Measurements from ENCODE around the gene OTOP2.
"Not testable (repeated sequence)": the region's sequence is repeated elsewhere in the genome, so short reads cannot be mapped to it uniquely, and the experiment has no call there.

Gene OTOP2

DNA sequence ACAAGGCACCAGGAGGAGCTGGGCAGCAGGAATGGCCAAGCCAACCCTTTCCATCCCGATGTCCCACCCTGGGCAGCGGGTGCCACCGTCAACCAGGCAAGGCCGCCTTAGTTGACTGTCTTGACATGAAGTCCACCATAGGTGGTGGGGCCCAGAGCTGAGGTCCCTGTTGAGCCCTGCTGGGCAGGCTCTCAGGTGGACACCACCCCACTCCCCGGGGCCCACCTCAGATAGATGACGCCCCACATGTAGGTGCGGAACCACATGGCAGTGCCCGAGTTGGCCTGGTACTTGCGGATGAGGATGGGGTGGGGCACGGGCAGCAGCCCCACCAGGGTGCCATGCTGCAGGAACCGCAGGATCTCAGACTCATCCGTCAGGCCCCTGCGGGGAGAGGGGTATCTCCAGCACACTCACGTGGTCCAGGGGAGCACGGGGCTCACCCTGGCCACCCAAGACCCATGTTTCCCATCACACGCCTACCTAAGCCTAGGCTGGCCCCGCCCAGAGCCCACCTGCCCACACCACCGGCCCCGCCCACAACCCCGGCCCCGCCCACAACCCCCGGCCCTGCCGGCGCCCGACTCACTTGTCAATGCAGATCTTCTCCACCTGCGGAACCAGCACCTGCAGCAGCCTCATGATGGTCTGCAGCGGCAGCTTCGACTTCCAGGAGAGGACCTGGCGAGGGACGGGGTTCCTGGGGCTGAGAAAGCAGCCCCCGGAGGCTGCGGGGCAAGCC is 27.8 kb downstream of the OTOP2 start:
- in situ Hi-C loops (cut with HindIII; ENCODE audit: low sequenced_read_pairs), result no loop called here

DNA sequence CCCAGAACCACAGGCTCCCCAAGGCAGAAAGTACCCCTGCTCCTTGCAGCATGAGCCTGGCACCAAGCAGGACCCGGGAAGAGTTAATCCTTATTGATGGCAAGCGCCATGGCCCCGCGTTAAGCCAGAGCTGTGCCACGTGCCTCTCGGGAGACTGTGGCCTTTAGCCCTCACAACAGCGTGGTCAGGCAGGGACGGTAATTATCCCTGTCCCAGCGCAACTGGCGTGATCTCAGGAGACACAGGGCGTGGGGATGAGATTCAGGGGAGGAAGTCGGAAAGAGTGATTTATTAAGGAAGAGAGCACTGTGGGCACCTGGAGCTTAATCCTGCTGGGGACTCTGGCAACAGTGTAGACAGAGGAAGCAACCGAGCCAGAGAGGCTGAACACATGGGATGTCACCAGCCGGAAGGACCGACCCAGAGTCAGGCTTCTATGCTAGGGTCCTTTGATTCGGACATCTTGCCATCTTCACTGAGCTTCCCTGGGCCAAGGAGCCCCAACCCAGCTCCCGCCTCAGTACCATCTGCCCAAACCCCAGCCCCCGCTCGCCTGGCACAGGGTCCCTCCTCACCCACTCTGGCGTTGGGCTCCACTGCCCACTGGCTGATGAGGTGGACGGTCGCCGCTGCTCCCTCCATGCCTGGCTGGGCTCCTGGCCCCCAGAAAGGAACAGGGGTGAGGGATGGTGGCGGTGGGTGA is 28.5 kb downstream of the OTOP2 start:
- in situ Hi-C loops (cut with HindIII; ENCODE audit: low sequenced_read_pairs), result no loop called here

- in situ Hi-C loops (cut with HindIII; ENCODE audit: low sequenced_read_pairs), result no loop called here
These were observed 29.1 kb downstream of the OTOP2 start for GRCh38 chr17:74953134-74953687.

DNA sequence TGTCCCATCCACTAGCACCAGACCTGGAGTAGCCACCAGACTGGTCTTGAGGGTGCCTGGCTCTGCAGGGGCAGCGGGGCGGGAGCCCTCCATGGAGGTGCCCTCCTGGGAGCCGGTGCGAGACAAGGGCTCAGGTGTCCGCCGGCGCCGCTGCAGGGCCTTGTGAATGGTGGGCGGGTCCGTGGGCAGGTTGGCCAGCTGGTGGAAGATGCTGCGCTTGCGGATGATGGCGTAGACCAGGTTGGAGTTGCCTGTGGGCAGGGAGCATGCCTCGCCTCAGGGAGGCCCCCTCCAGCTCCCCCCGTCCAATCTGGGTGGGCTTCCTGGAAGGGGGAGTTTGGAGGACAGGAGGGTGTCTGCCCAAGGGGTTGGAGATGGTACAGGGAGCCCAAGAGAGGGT is 30.0 kb downstream of the OTOP2 start:
- in situ Hi-C loops (cut with HindIII; ENCODE audit: low sequenced_read_pairs), result no loop called here

DNA sequence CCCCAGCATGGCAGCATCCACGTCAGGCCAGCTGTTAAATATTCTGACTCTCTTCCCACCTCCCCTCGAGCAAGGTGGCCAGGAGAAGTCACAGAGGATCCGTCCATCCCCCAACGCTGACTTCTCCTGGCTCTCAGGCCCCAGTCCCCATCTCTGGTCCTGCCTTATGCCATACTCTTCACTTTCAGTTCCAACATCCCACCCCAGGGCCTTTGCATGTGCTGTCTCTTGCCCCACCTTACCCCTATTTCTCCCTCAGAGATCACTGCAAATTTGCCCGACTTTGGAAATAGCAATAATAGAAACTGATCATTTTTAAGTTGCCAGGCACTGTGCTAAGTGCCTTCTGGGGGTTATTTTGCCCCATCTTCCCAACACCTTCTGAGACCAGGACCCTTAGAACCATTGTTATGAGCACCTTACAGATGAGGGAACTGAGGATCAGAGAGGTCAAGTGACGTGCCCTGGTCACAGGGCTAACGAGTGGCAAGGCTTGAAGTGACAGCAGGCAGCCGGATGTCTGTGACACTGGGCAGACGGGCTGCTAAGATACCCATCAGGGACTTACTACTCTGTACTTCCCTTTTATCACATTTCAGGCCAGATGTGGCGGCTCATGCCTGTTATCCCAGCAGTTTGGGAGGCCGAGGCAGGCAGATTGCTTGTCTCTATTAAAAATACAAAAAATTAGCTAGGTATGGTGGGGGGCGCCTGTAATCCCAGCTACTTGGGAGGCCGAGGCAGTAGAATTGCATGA is 30.8 kb downstream of the OTOP2 start:
- in situ Hi-C loops (cut with HindIII; ENCODE audit: low sequenced_read_pairs), result no loop called here

DNA sequence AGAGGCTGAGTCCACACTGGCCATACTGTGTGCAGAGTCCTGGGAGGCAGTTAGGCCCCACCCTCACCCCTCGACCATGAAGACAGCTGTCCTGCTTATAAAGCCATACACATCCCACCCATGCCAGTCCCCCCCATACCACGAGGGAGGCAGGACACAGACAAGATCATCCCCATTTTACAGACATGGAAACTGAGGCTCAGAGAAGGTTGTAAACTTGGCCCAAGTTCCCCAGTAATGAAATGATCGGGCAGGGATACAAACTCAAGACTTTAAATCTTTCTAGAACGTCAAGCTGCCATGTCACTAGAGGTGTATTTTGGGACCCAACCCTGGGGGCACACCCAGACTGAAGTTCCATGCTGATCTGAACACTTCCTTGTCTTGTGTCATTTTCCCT is 32.0 kb downstream of the OTOP2 start:
- in situ Hi-C loops (cut with HindIII; ENCODE audit: low sequenced_read_pairs), result no loop called here

DNA sequence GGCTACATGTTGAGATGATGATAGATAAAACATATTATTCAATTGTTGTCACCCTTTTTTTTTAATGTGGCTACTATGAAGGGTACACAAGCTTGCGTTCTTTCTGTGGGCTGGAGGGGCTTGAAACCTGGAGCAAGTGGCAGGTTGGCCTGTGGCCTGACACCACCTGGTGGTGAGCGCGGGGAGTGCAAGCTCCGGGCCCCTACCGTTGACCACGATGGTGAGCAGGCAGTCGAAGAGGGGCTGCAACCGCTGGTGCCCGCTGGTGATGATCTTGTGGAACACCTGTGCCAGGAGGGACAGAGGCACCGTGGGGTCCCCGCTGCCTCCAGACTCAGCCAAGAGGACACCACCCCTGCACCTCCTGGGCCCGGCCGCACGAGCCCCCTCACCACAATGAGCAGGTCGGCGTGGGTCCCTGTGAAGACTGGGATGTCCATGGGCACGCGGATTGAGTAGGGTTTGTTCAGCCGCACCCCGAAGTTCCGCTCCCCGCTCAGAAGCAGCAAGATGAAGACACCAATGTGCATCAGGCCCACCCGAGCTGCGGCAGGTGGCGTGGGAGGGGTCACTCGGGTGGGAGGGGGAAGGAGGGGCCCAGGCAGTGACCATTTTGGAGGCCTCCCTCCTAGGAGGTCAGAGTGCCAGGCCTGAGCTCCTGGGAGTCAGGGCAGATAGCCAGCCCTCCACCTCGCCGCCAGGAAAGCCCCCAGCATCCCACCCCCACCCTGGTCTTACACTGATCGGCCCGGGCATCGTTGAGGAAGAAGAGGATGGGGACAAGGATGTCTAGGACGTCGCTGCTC is 34.1 kb downstream of the OTOP2 start:
- in situ Hi-C loops (cut with HindIII; ENCODE audit: low sequenced_read_pairs), result no loop called here

DNA sequence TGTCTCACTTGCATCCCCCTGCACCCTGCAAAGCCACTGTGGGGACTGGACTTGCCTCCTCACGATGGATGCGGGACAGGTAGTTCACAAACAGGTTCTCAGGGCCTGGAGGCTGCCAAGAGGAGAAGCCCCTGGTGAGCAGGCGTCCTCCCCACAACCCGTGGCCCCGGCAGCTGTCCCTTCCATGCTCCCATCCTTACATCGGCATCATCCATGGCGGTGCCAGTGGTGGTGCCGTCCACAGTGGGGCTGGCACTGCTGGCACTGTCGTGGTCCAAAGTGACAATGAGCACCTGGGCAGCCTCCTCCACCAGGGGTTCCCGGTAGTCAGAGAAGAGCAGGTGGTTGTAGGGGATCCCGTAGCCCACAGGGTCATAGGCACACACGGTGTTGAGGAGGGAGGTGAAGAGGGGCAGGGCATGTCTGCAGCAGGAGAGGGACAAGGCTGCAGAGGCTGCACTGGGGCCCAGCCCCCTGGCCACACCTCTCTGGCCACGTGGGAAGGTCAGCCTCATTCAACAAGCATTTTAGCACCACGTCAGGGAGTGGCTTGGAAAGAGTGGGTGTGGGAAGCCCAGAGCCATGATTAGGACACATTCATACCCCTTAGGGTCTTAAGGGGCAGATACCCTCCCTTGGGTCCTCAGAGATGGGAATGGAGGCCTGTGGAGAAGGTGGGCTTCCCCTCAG is 35.9 kb downstream of the OTOP2 start:
- in situ Hi-C loops (cut with HindIII; ENCODE audit: low sequenced_read_pairs), result no loop called here

DNA sequence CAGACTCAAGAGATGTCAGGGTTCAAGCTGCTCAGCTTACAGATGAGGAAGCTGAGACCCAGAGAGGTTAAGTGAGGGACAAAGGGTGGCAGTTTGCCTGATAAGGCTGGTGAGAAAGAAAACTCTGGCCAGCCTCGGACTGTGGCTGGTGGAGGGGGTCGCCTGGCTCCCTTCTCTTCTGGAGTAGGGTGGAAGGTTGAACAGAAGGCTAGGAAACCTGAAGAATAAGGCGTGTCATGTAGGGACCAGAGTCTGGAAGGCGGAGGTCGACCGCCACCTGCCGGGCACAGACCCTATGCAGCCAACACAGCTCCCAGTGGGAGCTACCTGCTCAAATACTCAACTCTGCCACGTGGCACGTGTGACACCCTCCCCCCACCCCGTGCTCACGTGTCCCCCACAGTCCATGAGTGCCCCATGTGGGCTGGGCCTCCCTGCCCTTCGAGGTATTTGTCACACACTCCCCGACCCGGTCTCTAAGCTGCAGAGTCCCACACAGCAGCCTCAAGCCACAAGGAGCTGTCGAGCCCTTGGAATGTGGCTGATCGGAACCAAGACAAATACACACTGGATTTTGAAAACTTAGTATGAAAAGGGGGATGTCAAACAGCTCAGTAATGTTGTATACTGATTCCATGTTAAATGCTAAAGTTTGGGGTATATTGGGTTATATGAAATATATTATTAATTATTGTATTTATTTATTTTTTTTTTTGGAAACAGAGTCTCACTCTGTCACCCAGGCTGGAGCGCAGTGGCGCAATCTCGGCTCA is 36.7 kb downstream of the OTOP2 start:
- in situ Hi-C loops (cut with HindIII; ENCODE audit: low sequenced_read_pairs), result no loop called here

DNA sequence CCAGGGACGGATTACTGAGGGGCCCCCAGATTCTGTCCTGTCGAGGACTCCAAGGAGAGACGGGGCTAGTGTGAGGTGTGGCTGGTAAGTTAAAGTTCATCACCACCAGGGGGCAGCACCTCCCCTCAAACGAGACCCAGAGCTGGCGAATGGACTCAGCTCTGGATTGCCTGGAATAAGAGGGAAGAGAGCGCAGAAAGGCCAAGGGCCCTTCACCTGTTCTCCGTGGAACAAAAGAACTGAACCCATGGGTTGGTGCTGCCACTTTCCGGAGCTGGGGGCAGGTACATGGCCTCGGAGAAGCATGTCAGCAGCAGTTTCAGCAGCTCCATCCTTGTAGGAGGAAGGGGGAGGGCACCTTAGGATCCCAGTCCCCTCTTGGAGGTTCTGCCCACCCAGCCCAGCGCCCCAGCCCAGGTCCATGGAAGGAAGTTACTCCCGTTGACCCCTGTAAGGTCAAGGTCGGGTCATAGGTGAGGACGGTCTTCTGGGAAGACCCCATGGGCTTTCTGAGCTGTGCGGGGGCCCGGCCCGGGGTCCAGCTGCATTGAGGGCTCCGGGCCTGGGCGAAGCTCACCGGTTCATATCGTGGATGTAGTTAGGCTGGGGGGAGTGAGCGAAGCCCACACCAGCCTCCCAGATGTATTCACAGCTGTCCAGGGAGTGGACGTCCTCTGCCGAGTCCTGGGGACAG is 37.7 kb downstream of the OTOP2 start:
- in situ Hi-C loops (cut with HindIII; ENCODE audit: low sequenced_read_pairs), result no loop called here

DNA sequence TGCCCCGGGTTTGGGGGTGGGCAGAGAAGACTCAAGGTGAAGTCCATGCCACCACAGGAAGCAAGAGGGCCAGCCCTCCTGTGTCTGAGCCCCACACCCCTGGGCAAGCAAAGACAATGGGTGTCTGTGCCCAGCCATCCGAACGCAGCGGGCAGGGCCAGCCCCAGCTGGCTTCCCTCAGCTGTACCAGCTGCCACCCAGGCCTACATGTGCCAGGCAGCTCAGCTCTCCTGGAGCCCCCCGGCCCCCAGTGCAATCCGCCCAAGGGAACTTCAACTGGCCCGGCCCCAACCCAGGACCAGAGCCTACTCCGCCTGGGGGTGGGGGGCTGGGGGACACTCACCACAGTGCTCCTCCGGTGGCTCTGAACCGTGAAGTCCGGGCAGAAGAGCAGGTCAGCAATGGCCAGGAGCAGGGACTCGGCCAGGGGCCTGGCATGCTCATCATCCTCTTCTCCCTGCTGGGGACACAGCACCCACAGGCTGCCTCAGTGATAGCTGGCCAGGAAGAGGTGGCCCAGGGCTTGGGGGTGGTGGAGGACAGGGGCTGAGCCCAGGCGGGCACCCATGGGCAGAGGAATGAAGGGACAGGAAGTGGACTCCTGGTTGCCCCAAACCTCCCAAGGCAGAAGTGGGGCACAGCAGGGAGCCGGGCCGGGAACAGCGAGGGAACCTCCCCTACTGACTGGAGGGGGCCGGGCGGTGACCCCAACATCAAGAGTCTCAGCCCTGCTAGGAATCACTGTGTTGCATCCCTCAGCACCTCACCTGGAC is 38.7 kb downstream of the OTOP2 start:
- in situ Hi-C loops (cut with HindIII; ENCODE audit: low sequenced_read_pairs), result no loop called here

DNA sequence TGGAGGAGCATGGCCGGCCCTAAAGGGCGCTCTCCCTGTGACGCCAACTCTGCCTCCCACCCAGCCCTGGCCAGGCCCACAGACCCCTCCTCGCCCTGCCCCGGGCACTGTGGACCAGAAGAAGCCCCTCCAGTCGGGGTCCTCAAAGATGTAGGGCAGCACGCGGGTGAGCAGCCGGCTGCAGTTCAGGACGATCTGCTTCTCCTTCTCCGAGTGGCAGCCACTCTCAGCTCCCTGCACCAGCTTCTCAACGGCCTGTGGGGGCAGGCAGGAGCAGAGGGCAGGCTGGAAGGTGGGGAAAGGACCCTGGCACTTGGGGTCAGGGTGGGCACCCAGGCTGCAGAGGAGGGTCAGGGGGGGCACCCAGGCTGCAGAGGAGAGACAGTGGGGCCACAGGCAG is 39.6 kb downstream of the OTOP2 start:
- in situ Hi-C loops (cut with HindIII; ENCODE audit: low sequenced_read_pairs), result no loop called here

DNA sequence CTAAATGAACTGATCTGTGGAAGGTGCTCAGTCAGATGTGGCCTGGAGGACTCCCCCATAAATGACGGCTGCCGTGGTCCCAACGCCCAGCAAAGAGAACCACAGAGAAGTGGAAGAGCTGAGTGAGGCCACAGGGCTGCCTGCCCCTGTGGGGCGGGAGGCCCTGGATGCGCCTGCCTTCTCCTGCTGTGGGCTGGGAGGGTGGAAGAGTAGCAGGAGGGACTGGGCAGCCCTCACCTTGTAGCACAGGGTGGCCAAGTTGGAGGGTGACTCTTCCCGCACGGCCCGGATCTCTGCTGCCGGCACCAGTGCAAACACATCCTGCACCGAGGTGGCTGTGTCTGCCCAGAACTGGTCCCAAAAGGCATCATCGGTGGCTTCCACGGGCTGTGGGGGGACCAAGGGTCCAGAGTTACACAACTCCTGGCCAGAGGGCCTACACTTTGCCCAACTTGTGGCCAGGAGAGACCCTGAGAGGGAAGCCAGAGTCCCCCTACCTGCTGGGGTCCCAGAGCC is 40.2 kb downstream of the OTOP2 start:
- in situ Hi-C loops (cut with HindIII; ENCODE audit: low sequenced_read_pairs), result no loop called here

- in situ Hi-C loops (cut with HindIII; ENCODE audit: low sequenced_read_pairs), result no loop called here
These were observed 41.0 kb downstream of the OTOP2 start for GRCh38 chr17:74964988-74965622.

- in situ Hi-C loops (cut with HindIII; ENCODE audit: low sequenced_read_pairs), result no loop called here
These were observed 44.3 kb downstream of the OTOP2 start for GRCh38 chr17:74968361-74968780.

DNA sequence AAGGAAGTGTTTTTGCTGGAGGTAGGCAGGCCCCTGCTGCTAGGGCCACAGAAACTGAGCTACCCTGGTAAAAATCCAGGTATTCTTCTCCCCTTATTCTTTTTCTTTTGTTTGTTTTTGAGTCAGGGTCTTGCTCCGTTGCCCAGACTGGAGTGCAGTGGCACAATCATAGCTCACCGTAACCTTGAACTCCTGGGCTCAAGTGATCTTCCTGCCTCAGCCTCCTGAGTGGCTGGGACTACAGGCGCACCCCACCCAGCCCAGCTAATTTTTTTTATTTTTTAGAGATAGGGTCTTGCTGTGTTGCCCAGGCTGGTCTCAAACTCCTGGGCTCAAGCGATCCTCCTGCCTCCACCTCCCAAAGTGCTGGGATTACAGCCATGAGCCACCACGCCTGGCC is 45.4 kb downstream of the OTOP2 start:
- in situ Hi-C loops (cut with HindIII; ENCODE audit: low sequenced_read_pairs), result not testable (repeated sequence)

DNA sequence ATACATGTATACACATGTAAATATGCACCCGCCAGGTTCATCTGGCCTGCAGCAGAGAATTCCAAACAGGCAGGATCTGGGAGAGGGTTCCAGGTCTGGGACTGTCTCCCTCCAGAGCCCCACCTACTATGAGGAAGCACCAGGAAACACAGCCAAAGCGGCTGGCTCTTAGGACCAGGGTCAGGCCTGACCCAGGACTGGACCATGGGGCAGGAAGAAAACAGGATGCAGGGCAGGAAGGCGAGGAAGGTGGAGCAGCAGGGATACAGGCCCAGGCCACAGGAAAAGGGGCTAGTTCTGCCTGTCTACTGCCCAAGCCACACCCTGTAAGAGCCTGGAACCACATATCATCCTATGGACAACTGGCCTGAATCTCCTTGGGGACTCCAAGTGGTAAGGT is 46.3 kb downstream of the OTOP2 start:
- in situ Hi-C loops (cut with HindIII; ENCODE audit: low sequenced_read_pairs), result no loop called here

All from DLD1 (cell line).